ENCODE data around the gene DIABLO.
"Not testable (repeated sequence)": the region's sequence is repeated elsewhere in the genome, so short reads cannot be mapped to it uniquely, and the experiment has no call there.

The DIABLO gene

DNA sequence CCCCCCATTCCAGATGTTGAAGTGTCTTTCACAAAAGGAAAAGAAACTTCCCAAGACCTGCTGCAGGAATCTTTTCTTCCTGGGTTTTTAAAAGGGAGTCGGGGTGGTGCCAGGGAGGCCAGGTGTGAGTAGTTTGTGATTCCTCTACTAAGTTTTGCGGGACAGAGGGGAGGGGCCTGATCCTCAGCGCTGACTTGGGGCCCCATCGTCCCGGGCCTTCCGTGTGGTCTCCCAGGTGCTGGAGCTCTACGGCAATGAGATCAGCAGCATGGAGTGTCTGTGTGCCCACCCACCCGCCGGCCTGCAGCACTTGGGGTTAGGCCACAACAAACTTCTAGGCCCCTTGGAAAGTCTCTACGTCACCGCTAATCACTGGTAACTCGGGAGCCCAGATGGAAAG is 38.4 kb downstream of the DIABLO start:
- no peak for DNase-seq

DNA sequence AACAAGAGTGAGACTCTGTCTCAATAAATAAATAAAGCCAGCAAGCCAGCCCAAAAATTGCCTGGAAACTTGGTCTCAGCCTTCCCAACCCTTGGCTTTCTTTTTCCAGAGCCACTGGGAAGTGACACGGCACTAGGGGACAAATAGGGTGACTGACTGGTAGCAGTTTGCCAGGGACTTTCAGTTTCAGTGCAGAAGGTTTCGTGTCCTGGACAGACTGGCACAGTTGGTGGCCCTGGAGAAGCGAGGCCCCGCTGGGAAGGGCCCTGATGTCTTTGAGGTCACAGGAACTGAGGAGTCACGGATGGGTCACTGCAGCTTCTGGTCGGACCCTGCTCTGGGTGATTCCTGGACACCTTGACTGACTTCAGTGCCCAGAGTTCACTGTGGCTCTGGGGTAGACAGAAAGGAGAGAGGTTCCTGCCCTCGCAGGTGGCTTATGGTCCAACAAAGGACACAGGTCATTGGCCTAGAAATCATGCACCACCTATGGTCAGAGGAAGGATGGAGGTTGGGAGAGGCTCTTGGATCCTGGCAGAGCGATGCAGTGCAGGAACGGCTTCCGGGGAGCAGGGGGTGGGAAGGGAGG is 40.3 kb downstream of the DIABLO start:
- no peak for DNase-seq

DNA sequence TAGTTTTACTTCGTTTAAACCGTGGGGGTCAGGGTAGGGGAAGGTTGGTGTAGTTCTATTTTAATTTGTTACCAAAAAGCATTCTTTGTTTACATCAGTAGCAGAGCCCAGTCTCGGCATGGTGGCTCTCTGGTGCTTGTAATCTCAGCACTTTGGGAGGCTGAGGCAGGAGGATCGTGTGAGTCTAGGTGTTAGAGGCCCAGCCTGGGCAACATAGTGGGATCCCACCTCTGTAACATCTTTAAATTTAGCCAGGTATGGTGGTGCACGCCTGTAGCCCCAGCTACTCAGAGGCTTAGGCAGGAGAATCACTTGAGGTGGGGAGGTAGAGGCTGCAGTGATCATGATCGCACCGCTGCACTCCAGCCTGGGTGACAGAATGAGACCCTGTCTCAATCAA is 40.8 kb downstream of the DIABLO start:
- no peak for DNase-seq

DNA sequence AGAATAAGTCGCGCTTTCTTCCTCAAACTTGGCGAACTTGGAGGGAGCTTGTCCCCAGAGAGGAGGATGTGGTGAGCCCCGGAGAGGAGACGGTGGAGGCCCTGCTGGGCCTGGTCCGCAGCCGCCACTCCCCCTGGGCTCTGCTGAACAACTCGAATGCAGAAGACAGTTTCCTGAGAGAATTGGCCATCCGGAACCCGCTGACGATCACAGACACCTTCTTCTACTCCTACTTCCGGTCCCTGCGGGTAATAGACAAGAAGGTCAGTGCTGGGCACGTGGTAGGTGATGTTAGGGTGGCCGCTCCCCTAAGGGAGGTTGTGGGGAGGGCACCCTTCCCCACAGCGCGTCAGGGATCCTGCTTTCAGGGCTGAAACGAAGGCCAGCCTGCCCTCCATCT is 41.3 kb downstream of the DIABLO start:
- no peak for DNase-seq

DNA sequence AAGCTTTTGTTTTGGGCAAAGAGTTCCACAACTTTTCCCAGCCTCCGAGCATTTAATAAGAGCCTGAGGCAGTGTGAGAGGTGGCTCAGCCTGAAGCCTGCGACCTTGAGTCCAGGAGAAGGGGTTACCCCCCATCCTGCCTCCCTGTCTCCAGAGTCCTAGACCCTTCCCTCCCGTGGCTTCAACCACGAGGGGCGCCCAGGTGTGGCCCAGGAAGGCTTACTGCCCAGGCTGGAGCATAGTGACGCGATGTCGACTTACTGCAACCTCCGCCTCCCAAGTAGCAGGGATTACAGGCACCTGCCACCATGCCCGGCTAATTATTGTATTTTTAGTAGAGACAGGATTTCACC is 42.3 kb downstream of the DIABLO start:
- DNase-seq = no peak

DNA sequence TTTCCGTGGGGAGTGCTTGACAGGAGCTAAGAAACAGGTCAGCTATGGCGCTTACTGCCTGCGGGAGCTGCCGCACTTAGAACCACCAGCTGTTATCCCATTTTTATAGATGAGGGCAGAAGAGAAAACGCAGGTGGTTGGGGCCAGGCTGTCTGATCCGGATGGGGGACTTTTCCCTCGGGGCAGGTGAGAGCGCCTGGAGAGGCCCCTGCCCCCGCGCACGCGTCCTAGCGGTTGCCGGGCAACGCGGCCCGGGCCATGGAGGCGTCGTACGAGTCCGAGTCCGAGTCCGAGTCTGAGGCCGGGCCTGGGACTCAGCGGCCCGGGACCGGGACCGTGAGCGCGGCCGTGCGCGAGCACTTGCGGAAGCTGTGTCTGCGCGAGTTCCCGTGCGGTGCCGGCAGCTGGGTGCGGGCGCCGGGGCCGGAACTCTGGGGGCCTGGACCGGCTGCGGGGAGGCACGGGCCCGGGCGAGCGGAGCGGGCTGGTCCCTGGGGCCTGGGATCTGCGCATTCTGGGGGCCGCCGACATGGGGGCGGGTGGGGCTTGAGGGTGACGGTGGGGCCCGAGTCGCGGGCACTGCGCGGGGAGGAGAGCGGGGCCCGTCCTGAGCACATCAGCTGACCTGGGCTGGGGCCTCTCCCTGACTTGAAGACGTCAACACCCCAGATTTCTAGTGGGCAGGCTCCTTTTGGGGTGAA is 42.8 kb downstream of the DIABLO start, which contains the start of gene LRRC43:
TSS of gene LRRC43 (plus strand) at position 237 of the 701 bp plus-strand sequence. CDS start at position 259, 22 bp downstream.
- no peak for DNase-seq

DNA sequence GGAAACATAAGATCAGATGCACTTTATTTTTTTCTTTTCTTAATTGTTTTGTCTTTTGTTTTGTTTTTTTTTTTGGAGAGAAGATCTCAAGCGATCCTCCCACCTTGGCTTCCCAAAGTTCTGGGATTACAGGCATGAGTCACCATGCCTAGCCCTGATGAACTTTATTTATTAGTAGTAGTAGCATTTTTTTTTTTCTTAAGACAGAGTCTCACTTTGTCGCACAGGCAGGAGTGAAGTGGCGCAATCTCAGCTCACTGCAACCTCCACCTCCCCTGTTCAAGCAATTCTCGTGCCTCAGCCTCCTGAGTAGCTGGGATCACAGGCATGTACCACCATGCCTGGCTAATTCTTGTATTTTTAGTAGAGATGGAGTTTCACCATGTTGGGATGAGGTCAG is 49.4 kb downstream of the DIABLO start:
- not testable (repeated sequence) for DNase-seq

DNA sequence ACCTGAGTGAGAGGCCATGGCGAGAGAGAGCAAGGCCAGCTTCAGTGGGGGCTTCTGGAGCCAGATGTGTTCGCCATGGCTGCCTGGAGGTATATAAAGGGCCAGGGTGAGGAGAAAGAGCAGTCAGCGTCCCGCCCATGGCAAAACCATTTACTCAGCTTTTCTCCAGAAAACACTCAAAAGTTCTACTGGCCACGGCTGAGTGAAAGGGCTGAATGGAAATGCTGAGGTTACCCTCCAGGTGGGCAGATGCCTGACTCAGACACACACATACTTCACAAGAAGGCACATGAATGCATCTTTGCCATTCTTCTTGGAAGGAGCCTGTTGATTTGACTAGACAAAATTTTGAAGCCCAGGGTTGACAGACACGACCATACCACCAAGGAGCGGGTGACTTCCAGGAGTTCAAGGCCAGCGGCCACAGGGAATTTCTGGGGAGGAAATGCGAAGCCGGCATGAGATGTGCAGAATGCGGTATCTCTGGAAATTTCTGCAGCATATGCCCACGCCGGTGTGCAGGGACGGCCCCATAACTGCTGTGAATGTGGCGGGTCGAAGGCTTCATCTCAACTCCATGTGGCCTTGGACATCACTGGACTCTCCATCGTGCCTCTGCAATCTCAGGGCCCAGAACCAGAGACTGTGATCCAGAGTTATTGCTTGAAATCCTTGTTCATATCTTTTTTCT is 51.6 kb downstream of the DIABLO start, which contains the start of gene IL31:
TSS of gene IL31 (minus strand) at position 67 of the 691 bp plus-strand sequence. CDS start at position 18, 49 bp downstream.
- DNase-seq = no peak

DNA sequence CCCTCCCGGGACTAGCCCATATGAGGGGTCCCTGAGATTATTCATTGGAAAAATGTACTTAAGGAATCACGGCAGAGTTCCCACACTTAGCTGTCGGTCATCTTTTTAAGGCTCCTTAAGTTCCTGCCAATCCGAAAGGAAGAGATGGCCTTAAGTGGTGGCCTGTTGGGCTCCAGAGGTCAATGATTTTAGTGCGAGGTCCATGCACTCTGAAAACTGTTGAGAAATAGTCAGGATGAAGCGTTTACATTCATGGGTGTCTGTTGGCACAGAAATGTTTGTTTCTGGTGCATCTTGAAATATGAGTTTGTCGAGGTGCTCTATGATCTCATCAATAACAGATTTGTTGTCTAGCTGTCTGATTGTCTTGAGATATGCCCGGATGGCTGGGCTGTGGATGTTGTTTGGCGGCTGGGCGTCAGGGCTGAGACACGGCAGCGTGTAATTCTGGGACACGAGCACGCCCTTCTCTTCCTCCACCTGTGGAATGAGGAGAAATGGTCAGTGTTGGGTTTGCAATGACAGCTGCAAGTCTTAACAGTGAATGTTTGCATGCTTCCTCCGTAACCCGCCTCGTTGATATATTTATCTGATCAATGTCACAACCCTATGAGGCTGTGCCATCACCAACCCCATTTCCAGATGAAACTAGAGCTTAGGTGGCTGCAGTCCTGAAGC is 53.5 kb downstream of the DIABLO start:
- no peak for DNase-seq

DNA sequence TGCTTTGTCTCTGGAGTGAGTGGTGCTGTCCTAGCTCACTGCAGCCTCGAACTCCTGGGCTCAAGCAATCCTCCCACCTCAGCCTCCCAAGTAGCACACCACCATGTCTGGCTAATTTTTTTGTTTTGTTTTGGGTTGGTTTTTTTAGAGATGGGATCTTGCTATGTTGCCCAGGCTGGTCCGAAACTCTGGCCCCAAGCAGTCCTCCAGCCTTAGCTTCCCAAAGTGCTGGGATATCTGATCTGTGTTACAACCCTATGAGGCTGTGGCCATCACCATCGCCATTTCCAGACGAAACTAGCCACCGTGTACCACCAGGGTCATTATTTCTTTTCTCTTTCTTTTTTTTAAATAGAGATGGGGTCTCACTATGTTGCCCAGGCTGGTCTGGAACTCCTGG is 54.5 kb downstream of the DIABLO start:
- no peak for DNase-seq

DNA sequence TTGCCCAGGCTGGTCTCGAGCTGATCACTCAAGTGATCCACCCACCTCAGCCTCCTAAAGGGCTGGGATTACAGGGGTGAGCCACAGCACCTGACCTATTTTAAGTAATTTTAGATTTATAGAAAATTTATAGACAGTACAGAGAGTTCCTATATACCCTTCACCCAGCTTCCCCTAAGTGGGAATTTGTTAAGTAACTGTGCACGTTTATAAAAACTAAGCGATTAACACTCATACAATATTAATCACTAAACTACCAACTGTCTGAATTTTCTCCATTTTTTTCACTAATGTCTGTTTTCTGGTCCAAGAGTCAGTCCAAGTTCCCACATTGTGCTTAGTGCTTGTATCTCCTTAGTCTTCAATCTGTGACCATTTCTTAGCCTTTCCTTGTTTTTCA is 57.4 kb downstream of the DIABLO start:
- no peak for DNase-seq

DNA sequence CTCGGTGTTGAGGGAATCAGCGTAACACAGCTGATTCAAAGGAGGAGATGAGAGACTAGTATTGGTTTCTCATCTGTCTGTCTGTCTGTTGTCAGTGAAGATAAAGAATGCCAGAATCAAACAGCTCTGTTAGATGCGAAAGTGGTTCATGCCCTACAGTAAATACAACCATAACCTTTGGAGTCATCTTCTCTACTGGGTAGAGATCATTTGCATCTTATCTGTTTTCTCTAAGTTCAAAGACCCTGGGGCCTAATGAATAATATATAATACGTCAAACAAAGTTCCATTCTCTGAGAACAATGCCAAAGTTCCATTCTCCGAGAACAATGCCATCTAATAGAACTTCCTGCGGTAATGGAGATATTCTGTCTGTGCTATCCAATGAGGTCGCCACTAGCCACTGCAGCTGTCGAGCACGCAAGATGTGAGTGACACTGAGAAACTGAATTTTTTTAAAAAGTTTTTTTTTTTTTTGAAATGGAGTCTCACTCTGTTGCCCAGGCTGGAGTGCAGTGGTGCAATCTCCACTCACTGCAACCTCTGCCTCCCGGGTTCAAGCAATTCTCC is 58.4 kb downstream of the DIABLO start:
- DNase-seq = no peak

DNA sequence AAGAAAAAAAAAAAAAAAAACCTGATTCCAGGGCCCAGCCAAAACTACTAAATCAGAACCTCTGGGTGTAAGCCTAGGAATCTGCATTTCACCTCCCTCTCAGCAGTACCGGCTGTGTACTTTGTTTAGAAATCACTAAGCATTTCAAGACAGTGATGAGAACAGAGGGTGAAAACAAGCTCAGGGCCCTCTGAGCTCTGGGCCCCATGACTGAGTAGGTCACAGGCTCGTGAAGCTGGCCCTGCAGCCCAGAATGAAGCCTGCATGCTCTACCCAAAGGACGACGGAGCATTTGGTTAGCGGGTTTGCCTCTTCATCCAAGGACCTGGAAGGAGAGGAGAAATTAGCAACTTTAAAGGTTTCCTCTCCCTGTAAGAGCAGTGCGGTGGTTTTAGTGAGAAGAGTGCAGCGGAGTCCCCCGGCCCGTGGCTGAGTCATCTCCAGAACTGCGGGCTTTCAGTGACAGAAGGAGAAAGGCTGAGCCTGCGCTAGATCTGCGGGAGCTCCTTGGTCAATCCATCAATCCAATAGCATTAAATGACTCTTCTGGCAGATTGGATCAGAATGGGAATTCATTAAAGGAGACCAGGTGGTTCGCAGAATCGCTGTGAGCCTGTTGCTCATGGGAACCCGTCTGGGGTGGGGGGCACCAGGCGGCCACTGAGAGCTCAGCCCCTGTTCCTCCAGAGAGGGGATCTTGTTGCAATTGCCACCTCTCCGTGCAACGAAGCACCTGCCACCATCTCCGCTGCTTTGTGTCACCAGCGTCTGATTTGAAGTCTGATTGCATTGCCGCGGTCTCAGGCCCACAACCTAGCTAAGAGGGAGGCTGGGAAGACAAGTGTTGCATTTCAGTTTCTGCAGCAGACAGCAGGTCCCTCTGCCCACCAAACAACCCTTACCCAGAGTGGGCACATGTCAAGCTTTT is 59.2 kb downstream of the DIABLO start:
- DNase-seq = no peak

DNA sequence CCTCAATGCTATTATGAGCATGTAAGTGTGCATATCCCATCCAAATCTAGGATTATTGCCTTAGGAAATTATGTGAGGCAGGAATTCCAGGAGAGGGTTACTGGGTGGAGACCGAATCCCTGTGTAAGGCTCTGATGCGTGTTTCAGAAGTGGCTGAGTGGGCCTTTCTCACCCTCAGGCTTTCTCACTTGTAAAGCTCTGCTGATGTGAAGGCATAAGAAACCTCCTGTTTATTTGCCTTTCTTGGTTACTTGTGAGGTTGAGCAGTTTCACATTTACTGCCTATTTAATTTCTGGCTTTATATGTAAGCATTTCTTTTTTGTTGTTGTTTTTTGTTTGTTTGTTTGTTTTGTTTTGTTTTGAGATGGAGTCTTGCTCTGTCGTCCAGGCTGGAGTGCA is 62.9 kb downstream of the DIABLO start:
- DNase-seq = no peak

DNA sequence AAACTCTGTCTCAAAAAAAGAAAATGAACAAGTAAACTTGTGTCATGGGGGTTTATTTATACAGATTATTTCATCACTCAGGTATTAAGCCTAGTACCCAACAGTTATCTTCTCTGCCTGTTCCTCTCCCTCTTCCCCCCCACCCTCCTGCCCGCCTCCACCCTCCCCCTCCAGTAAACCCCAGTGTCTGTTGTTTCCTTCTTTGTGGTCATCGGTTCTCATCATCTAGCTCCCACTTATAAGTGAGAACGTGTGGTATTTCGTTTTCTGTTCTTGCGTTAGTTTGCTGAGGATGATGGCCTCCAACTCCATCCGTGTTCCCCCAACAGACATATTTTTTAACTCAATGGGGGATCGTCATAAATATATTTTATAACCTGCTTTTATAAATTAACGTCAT is 64.2 kb downstream of the DIABLO start:
- no peak for DNase-seq

DNA sequence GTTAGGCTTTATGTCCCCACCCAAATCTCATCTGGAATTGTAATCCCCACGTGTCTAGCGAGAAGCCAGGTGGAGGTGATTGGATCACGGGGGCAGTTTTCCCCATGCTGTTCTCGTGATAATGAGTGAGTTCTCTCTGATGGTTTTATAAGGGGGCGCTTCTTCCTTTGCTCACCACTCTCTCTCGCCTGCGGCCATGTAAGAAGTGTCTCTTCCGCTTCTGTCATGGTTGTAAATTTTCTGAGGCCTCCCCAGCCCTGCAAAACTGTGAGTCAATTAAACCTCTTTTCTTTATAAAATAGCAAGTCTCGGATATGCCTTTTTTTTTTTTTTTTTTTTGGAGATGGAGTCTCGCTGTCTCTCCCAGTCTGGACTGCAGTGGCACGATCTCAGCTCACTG is 65.1 kb downstream of the DIABLO start:
- no peak for DNase-seq

DNA sequence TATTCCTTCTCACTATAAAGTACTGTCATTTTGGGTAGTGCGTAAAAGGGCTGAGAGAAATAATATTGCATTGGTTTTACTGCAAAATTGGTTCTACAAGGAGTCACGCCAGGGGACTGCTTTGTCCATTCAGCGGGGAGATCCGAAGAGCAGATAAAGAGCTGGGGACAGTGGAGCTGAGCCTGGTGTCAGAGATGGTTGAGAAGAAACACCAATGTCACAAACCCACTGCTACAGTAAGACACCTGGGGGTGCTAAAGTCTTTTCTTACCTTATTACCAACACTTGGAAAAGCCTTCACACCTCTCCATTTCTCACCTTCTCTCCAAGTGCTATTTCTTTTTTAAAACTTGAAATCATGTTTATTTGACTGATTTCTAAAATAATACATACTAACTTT is 66.0 kb downstream of the DIABLO start:
- DNase-seq = no peak

DNA sequence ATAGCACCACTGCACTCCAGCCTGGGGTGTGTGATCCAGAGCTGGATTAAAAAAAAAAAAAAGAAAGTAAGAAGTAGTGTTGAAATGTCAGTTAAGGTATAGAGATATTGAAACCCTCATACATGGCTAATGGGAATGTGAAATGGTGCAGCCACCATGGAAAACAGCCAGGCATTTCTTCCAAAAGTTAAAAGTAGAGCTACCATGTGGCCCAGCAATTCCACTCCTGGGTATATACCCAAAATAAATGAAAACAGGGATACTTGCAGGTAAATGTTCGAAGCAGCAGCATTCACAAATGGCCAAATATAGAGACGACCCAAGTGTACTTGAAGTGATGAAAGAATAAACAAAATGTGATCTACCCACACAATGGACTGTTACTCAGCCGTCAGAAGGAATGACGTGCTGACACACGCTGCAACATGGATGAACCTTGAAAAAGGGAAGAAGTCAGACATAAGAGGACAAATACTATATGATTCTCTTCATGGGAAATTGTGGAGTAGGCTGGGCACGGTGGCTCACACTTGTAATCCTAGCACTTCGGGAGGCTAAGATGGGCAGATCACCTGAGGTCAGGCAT is 67.1 kb downstream of the DIABLO start:
- no peak for DNase-seq

Measured in fibroblast of skin of abdomen (primary cell).